NB4 (cell line): ENCODE data around the gene HSPB1.

Experiments used
- CTCF ChIP-seq: IDR thresholded peaks from one replicate; pipeline ENCODE4 v1.5.1; 2012; ENCODE audit warnings: low read depth, low read length
- MAX ChIP-seq: IDR thresholded peaks from 2 replicates; pipeline ENCODE4 v1.6.1; 2011; ENCODE audit warnings: low read depth, low read length
- POLR2A ChIP-seq: IDR thresholded peaks from 2 replicates; pipeline ENCODE4 v1.6.1; 2011; ENCODE audit warnings: mild to moderate bottlenecking; ENCODE audit not compliant: insufficient read length; ENCODE audit errors: extremely low read depth

- TF ChIP-seq POLR2A (no peak), CTCF (no peak), MAX (no peak)
Measured at GRCh38 chr7:76325092-76325491, 22.6 kb downstream of the HSPB1 start.
